ENCODE data around the gene CCDC188. TPM values are rescaled to one million over a fixed set of nuclear protein-coding genes. Genes with fewer than 3 reads are reported as not detected.

CCDC188 gene
- total and polyA plus RNA-seq, 2 of the 13 experiments (the other 11 are each of a cell fraction or from before 2014, with no cell fraction given): not detected

DNA sequence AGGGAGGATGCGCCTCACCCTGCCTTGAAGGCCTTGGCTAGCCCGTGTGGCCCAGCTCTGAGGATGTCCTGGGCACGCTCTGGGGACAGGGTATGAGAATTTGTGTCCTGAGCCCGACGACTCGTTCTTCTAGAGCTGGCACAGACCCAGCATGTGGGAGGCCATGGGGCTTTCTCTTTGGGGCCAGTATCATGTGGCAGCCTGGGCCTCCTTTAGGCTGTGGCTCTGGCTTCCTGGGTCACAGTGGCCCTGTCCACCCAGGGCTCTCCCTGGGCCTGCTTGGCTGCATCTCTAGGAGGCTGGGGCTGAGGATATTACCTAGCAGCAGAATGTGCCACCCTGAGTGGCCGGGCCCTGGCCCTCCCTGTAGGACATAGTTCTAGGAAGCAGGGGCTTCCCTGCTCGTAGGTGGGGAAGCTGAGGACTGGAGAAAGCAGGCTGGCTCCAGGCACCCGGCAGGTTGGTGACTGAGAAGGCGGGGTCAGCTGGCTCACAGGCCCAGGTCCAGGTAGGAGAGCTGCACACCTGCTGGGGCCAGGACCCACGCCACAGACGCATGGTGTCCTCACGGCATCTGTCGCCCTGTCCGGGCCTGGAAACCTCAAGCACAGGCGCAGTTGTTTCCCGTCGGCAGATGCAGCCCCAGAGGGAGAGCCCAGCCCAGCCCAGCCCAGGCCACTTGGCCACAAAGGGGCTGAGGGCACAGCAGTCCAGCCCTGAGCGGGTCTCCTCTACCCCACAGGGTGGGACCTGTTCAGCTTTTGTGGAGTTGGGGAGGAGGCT lies 6.8 kb downstream of the CCDC188 start (continued):
- TF ChIP-seq, protein P1, sequence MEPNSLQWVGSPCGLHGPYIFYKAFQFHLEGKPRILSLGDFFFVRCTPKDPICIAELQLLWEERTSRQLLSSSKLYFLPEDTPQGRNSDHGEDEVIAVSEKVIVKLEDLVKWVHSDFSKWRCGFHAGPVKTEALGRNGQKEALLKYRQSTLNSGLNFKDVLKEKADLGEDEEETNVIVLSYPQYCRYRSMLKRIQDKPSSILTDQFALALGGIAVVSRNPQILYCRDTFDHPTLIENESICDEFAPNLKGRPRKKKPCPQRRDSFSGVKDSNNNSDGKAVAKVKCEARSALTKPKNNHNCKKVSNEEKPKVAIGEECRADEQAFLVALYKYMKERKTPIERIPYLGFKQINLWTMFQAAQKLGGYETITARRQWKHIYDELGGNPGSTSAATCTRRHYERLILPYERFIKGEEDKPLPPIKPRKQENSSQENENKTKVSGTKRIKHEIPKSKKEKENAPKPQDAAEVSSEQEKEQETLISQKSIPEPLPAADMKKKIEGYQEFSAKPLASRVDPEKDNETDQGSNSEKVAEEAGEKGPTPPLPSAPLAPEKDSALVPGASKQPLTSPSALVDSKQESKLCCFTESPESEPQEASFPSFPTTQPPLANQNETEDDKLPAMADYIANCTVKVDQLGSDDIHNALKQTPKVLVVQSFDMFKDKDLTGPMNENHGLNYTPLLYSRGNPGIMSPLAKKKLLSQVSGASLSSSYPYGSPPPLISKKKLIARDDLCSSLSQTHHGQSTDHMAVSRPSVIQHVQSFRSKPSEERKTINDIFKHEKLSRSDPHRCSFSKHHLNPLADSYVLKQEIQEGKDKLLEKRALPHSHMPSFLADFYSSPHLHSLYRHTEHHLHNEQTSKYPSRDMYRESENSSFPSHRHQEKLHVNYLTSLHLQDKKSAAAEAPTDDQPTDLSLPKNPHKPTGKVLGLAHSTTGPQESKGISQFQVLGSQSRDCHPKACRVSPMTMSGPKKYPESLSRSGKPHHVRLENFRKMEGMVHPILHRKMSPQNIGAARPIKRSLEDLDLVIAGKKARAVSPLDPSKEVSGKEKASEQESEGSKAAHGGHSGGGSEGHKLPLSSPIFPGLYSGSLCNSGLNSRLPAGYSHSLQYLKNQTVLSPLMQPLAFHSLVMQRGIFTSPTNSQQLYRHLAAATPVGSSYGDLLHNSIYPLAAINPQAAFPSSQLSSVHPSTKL (CRISPR knock-in tag; IDR thresholded peaks at IDR 0.05): no peak
- TF ChIP-seq EED (CRISPR knock-in tag; IDR thresholded peaks at IDR 0.05): no peak

DNA sequence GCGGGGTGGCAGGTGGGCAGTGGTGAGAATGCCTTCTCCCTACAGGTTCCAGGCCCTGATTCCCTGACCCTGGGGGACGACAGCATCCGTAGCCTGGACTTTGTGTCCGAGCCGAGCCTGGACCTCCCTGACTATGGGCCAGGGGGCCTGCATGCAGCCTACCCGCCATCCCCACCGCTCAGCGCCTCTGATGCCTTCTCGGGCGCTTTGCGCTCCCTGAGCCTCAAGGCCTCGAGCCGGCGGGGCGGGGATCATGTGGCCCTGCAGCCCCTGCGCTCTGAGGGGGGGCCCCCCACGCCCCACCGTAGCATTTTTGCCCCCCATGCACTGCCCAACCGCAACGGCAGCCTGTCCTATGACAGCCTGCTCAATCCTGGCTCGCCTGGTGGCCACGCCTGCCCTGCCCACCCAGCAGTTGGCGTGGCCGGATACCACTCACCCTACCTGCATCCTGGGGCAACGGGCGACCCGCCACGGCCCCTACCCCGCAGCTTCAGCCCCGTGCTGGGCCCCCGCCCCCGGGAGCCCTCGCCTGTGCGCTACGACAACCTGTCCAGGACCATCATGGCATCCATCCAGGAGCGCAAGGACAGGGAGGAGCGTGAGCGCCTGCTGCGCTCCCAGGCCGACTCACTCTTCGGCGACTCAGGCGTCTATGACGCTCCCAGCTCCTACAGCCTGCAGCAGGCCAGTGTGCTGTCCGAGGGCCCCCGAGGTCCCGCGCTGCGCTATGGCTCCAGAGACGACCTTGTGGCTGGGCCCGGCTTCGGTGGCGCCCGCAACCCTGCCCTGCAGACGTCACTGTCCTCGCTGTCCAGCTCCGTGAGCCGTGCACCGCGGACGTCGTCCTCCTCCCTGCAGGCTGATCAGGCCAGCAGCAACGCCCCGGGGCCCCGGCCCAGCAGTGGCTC lies 7.9 kb downstream of the CCDC188 start:
- CTCF ChIA-PET (ENCODE audit: low intra/inter-chr PET ratio, low total read pairs): no interaction called here
- no peak overlapping the region for H2AFZ ChIP-seq (ENCODE audit: low read length)
- peaks cover 1 to 5% of the 10 kb centered on the region in 2 experiments; a peak in 2 of 5 replicates for H3K36me3 ChIP-seq (replicated peaks in 1 of 2; ENCODE audit: control insufficient read depth in 1 of 2, insufficient read depth in 2 of 2, low read length in 2 of 2)
- H3K4me2 ChIP-seq (ENCODE audit: low read depth, low read length): no peak overlapping the region
- no peaks in the 10 kb centered on the region for H3K9me3 ChIP-seq (ENCODE audit: low read length)
- H4K20me1 ChIP-seq (ENCODE audit: insufficient read depth, low read length): 0 out of 2 replicates have a peak, but pooled peaks cover 6% of the 10 kb centered on the region
- H3K4me1 ChIP-seq (ENCODE audit: insufficient read depth, low read length): 0 out of 2 replicates have a peak, but pooled peaks cover 12% of the 10 kb centered on the region
- FAIRE-seq (no peak), DNase-seq (ENCODE audit: low spot score) (no peak), ATAC-seq (no peak)
- POLR2A ChIA-PET: no interaction called here
- H3K9ac ChIP-seq (ENCODE audit: insufficient read depth, low read depth, low read length): no peak overlapping the region
- in situ Hi-C loops (cut with HindIII; ENCODE audit: extremely low pct_ligation_motif_present, low pct_unique_long_range_greater_than_20kb): no loop called here
- no peaks in the 10 kb centered on the region for H3K27me3 ChIP-seq (ENCODE audit: control insufficient read depth in 1 of 2, insufficient read depth in 2 of 2, low read length in 2 of 2)
- no peak overlapping the region for H3K4me3 ChIP-seq (replicated peaks in 1 of 3; ENCODE audit: insufficient read depth in 1 of 3, low read depth in 2 of 3, low read length in 3 of 3)
- WGBS (ENCODE audit: low lambda C conversion rate): 98% methylated on average over 38 of the region's 65 CpGs
- H3K27ac ChIP-seq (ENCODE audit: extremely low read length, insufficient read depth, low read length): no peak overlapping the region
- intact Hi-C loops (cut with micrococcal nuclease; ENCODE audit: unreplicated experiment): no loop called here
- no TSS peak for BruUV-seq (replicated peaks)
- H3K79me2 ChIP-seq (ENCODE audit: insufficient read depth, low read length): no peaks in the 10 kb centered on the region
- TF ChIP-seq HNRNPH1 (optimal IDR thresholded peaks at IDR 0.05; ENCODE audit: low read depth, low read length) (no peak), HNRNPUL1 (IDR thresholded peaks at IDR 0.05; ENCODE audit: low read depth, low read length) (no peak), ZNF616 (CRISPR knock-in tag; IDR thresholded peaks at IDR 0.05; ENCODE audit: low read depth) (no peak), CREM (IDR thresholded peaks at IDR 0.05) (no peak), CREM (CRISPR knock-in tag; IDR thresholded peaks at IDR 0.05) (no peak)
- TF ChIP-seq, protein P2, sequence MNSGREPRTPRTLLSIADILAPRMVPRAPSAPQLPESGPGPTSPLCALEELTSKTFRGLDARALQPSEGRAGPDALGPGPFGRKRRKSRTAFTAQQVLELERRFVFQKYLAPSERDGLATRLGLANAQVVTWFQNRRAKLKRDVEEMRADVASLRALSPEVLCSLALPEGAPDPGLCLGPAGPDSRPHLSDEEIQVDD (CRISPR knock-in tag; IDR thresholded peaks at IDR 0.05; ENCODE audit: borderline replicate concordance): no peak
- TF ChIP-seq, protein P3, sequence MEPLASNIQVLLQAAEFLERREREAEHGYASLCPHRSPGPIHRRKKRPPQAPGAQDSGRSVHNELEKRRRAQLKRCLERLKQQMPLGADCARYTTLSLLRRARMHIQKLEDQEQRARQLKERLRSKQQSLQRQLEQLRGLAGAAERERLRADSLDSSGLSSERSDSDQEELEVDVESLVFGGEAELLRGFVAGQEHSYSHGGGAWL (CRISPR knock-in tag; IDR thresholded peaks at IDR 0.05): no peak
